ENCODE results near the gene COL24A1. TPM values are rescaled to one million over a fixed set of nuclear protein-coding genes. Genes with fewer than 3 reads are reported as not detected.

The COL24A1 gene
- total RNA-seq, 1 experiment from 2014 or later = not detected

- TF ChIP-seq EGR1 (IDR thresholded peaks at IDR 0.05; ENCODE audit: low read depth) (no peak), FOSL1 (IDR thresholded peaks at IDR 0.05; ENCODE audit: low read depth) (no peak)
These were observed 27.9 kb upstream of the COL24A1 start (continued) for GRCh38 chr1:86184426-86184825.

- ChIA-PET POLR2A (no interaction called here), CTCF (no interaction called here), RAD21 (ENCODE audit: low non-redundant PET in 1 of 2, low total read pairs in 2 of 2, uncharacterized antibody in 2 of 2, unreplicated experiment in 2 of 2) (no interaction called here)
- H3K4me1 ChIP-seq (ENCODE audit: control insufficient read depth in 1 of 2, insufficient read depth in 2 of 2, low read length in 2 of 2) = no peaks in the 10 kb centered on the region
- intact Hi-C loops (cut with micrococcal nuclease) = no loop called here
- no peaks in the 10 kb centered on the region for H3K9me3 ChIP-seq (ENCODE audit: control insufficient read depth in 1 of 2, insufficient read depth in 1 of 2, low read depth in 1 of 2, low read length in 2 of 2)
- H2AFZ ChIP-seq (ENCODE audit: low read depth, low read length, poor library complexity, severe bottlenecking) = no peak overlapping the region
- BruUV-seq (replicated peaks) = no TSS peak
- DNase-seq (ENCODE audit: low read depth, low spot score) (no peak), ATAC-seq (no peak)
- H3K9me2 ChIP-seq (ENCODE audit: insufficient read depth) = no peaks in the 10 kb centered on the region
- TF ChIP-seq SP1 (IDR thresholded peaks at IDR 0.05; ENCODE audit: low read depth) = no peak
- no peak for TF ChIP-seq TCF7L2 (IDR thresholded peaks at IDR 0.05; ENCODE audit: borderline replicate concordance, extremely low read depth, insufficient read depth, insufficient read length)
- no peak for TF ChIP-seq CBX3 (IDR thresholded peaks at IDR 0.05; ENCODE audit: low read depth)
- no peak for TF ChIP-seq RAD21 (IDR thresholded peaks at IDR 0.05; ENCODE audit: low read depth)
- no peak overlapping the region for H3K4me2 ChIP-seq (ENCODE audit: low read length)
- no peak overlapping the region for H3K27ac ChIP-seq (ENCODE audit: low read depth, low read length)
- H4K20me1 ChIP-seq (ENCODE audit: insufficient read depth) = no peaks in the 10 kb centered on the region
- no peaks in the 10 kb centered on the region for H3K79me2 ChIP-seq (ENCODE audit: insufficient read depth, low read length)
- H3K27me3 ChIP-seq (ENCODE audit: insufficient read depth, low read length) = no peaks in the 10 kb centered on the region
- H3K4me3 ChIP-seq (replicated peaks in 1 of 2; ENCODE audit: low read depth in 1 of 2, low read length in 2 of 2) = no peak overlapping the region
- no peak overlapping the region for H3K9ac ChIP-seq (ENCODE audit: low read length)
- no peaks in the 10 kb centered on the region for H3K36me3 ChIP-seq (ENCODE audit: control insufficient read depth in 1 of 2, insufficient read depth in 2 of 2, low read length in 2 of 2)
These were observed 27.2 kb upstream of the COL24A1 start for GRCh38 chr1:86183810-86184209.

- Histone ChIP-seq H3K4me2 (ENCODE audit: low read length) (no peak overlapping the region), H3K9me3 (ENCODE audit: control insufficient read depth in 1 of 2, insufficient read depth in 1 of 2, low read depth in 1 of 2, low read length in 2 of 2) (no peaks in the 10 kb centered on the region), H3K9me2 (ENCODE audit: insufficient read depth) (no peaks in the 10 kb centered on the region), H3K27ac (ENCODE audit: low read depth, low read length) (no peak overlapping the region), H2AFZ (ENCODE audit: low read depth, low read length, poor library complexity, severe bottlenecking) (no peak overlapping the region), H3K36me3 (ENCODE audit: control insufficient read depth in 1 of 2, insufficient read depth in 2 of 2, low read length in 2 of 2) (no peaks in the 10 kb centered on the region), H4K20me1 (ENCODE audit: insufficient read depth) (no peaks in the 10 kb centered on the region), H3K4me1 (ENCODE audit: control insufficient read depth in 1 of 2, insufficient read depth in 2 of 2, low read length in 2 of 2) (no peaks in the 10 kb centered on the region), H3K79me2 (ENCODE audit: insufficient read depth, low read length) (no peaks in the 10 kb centered on the region), H3K27me3 (ENCODE audit: insufficient read depth, low read length) (no peaks in the 10 kb centered on the region), H3K4me3 (replicated peaks in 1 of 2; ENCODE audit: low read depth in 1 of 2, low read length in 2 of 2) (no peak overlapping the region), H3K9ac (ENCODE audit: low read length) (no peak overlapping the region)
- ChIA-PET POLR2A (no interaction called here), CTCF (no interaction called here), RAD21 (ENCODE audit: low non-redundant PET in 1 of 2, low total read pairs in 2 of 2, uncharacterized antibody in 2 of 2, unreplicated experiment in 2 of 2) (no interaction called here)
- TF ChIP-seq CTCF (IDR thresholded peaks at IDR 0.05 in 2 of 3, conservative IDR thresholded peaks at IDR 0.05 in 1 of 3; ENCODE audit: borderline replicate concordance in 1 of 3, insufficient read depth in 1 of 3, low read depth in 2 of 3, low read length in 2 of 3) (no peak), MAX (IDR thresholded peaks at IDR 0.05) (no peak), CBX3 (IDR thresholded peaks at IDR 0.05; ENCODE audit: low read depth) (no peak), CEBPB (IDR thresholded peaks at IDR 0.05; ENCODE audit: low read depth) (no peak), POLR2AphosphoS5 (IDR thresholded peaks at IDR 0.05; ENCODE audit: low read depth, low read length) (no peak)
- ATAC-seq (no peak), DNase-seq (ENCODE audit: low read depth, low spot score) (no peak)
- intact Hi-C loops (cut with micrococcal nuclease) = no loop called here
- no TSS peak for BruUV-seq (replicated peaks)
These were observed 19.7 kb upstream of the COL24A1 start for GRCh38 chr1:86176226-86176625.

Data from HCT116 (cell line).